NCI-H2107 (cell line): Measurements from ENCODE around the gene ATP2B2.

Experiments used
- DNase-seq: peaks from one replicate; lab custom pipeline; 2025; lab: John Stamatoyannopoulos, UW

Gene ATP2B2

GRCh38 chr3:10341901-10342398 lies 163.4 kb downstream of the ATP2B2 start:
- no peak for DNase-seq

DNA sequence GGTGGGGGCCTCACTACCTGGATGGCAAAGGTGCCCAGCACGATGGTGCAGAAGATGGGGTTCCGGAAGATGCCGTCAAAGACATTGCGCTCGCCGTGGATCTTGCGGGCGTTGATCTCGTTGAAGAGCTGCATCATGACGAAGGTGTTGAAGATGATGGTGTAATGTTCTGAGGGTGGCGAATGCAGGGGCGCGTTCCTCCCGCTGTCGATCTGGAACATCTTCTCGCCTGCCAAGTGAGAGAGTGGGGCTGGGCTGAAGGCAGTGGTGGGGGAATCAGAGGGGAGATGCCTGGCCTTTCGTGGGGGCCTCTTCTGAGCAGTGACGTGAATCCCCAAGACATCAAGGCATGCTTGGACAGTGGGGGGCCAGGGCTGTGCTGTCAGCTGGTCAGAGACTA lies 164.9 kb downstream of the ATP2B2 start:
- no peak for DNase-seq

DNA sequence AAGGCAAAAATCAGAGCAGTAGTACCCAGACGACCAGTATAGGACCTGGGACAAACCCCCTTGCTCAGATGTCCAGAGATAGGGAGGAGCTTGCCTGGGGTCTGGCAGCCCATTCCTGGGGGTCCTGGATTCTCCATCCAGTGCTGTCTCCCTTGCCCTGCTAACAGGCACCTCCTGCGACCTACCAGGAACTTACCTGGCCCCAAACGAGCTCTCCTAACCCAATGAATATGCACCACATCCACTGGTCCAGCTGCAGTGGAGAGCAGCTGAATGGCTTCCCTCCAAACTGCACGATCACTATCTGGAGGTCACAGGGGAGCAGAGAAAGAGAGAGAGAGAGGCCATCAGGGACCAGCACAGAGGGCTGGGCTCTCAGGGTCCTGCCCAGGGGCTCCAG lies 165.3 kb downstream of the ATP2B2 start:
- DNase-seq, result no peak

GRCh38 chr3:10339376-10339955 lies 165.9 kb downstream of the ATP2B2 start:
- no peak for DNase-seq

DNA sequence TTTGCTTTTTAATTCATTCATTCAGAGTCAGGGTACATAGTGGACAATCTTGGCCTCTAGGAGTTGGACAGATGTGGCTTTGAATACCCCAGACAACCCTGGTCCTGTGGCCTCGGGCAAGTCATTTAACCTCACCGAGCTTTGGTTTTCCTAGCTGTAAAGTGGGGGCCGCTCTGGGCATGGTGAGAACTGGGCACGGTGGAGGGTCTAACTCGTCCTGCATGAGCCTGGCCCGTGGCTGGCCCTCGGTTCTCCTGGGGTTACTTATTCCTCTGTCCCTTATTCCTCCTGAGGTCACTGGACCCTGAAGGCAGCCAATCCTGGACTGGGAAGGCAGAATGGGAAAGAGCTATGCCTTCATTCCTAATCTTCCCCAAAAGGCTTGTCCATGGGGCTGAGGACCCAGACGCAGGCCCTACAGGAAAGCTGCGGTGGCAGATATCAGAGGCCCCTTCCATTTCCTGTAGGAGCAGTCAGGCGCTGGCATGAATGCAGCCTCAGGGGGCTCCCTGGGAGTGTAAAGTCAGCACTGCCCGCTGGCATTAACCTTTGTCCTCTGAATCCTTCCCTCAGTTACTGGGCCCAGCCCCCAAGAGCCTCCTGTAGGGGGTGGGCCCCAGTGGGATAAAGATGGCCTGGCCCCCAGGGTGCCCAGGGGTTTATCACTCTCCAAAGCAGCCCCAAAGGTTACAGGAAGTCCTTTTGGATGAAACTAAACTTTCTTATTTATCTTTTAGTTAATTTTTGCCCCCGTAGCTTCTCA lies 166.6 kb downstream of the ATP2B2 start:
- no peak for DNase-seq

DNA sequence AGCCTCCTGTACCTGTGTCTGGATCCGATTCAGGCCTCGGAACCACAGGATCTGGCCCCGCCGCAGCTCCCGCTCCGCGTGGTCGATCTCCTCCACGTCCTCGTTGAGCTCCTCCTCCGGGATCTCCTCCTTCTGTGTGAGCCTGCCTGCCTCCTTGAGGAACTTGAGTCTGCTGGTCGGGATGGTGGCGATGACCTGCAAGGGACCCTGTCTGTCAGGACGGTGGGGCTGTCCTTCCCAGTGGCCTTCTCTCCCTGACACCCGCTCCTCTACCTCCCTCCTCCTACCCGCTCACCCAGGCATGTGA lies 167.3 kb downstream of the ATP2B2 start:
- DNase-seq, result no peak

DNA sequence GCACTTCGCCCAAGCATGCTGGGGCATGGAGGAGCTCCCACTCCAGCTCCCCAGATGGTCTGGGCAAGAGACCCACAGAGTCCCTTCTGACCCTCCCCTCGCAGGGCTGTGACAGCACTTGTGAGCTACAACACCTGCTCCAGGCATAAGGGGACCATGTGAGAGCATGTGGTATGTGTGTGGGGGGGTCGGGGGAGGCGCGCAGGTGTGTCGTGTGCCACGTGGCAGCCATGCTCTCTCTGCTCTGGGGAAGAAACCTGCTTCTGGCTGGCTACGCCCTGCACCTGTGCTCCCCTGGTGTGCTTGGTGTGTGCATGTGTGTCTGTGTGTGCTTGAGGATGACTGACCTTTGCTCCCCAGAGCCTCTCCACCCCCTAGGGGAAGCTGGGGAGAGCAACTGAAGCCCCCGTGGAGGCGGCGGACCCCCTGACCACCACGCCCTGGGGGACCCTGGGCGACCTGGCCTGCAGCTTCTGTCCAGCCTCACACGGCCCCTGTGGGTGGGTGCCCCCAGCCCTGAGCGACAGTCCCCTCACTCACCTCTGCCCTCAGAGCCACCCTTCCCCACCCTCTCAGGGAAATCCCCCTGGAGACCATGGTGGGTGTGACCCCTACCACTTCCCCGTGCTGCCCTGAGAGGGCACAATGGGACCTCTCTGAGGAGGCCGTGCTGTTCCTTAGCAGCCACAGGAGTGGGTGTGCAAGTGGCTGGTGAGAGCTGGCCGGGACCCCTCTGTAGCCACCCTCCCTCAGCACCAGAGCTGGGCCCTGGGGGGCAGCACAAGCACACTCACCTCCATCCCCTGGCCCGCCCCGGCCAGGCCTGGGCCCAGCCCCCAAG lies 167.8 kb downstream of the ATP2B2 start:
- no peak for DNase-seq

GRCh38 chr3:10336761-10337160 lies 168.6 kb downstream of the ATP2B2 start:
- no peak for DNase-seq

DNA sequence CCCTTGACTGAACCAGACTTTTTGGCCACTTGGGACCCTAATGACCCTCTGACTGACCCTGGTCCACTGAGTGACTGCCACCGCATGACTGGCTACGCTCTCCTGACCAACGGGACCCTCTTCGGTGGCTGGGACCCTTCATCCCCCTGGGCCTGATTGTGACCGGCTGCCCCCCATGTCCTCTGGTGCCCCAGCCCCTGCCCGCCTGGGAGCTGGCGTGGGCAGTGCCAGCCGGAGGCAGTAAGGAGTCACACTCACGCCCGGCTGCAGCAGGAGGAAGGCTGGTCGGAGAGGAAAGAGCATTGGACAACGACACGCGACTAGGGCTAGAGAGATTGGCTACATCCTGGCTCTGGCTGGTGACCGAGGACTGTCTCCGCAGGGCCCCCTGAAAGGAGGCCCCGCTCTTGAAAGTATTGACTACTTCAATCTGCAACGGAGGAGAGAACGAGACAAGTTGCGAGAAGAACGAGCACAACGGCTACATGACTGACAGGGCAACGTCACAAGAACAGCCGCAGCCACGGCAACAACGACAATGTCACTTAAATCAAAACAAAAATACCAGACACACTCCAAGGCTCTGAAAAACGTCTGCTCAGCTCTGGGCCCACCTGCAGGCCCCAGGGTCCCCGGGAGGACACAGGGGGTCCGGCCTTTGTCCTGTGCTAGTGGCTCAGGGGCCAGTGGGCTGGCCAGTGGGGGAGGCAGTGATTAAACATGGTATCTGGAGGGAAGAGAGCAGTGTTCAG lies 169.3 kb downstream of the ATP2B2 start:
- no peak for DNase-seq

DNA sequence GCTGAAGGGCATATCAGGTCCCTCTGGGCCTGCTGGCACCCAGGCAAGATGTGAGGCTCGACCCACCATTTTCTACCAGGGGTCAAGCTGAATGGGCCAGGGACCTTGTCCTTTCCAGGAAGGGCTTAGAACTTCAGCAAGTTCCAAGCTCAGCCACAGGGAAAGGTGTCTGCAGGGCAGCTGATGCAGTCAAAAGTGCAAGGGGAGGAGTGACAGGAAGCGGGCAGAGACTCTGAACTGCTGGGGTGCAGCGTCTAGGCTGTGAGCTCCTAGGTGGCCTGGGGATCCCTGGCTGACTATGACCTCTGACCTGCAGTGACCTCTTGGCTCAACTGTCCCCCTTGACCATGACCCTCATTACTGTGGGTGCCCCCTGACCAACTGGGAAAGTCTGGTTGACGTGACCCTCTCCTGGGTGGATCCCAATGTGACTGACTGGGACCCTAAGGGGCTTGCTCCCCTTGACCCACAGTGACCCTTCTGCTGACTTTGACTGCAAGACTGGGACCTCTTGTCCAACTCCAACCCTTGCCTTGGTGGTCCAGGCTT lies 170.1 kb downstream of the ATP2B2 start:
- no peak for DNase-seq

- DNase-seq, result no peak
Observed at GRCh38 chr3:10334459-10334858, 170.9 kb downstream of the ATP2B2 start.

DNA sequence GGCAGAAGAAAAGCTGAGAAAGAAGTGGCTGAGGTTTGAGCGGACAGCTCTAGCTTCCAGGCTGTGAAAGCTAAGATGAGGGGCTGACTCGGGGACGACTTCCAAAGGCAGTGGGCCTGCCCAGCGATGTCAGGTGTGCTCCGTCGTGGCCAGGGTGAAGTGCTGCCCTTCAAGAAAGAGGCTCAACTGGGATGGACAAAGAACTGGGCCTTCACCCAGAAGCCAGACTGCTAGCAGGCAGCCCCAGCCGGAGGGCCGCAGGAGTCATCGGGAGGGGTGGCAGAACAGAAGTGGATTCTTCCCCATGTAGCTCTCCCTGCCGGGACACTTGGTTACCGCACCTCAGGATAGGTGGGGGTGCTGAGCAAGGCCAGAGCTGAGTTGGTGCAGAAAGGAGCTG lies 171.3 kb downstream of the ATP2B2 start:
- no peak for DNase-seq

- no peak for DNase-seq
Observed at GRCh38 chr3:10333349-10333650, 172.1 kb downstream of the ATP2B2 start.

GRCh38 chr3:10332481-10333348 lies 172.7 kb downstream of the ATP2B2 start:
- DNase-seq, result no peak

DNA sequence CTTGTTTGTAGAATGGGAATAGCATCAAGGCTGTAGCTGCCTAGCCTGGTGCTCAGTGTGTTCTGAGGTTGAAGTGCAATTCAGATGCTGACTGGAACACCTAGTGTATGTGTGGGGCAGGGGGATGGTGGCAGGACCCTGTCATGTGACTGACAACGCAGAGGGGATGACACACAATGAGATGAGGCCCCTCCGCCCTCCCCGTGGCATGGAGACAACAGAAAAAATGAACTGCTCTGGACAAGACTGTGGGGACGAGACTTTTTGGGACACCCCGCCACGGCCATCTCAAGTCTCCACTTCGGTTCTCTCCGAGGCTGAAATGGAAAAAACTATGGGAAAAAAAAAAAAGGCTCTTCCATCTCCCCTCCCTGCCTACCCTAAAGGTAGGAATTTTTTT lies 174.1 kb downstream of the ATP2B2 start:
- no peak for DNase-seq

GRCh38 chr3:10330319-10330718 lies 175.1 kb downstream of the ATP2B2 start:
- no peak for DNase-seq

GRCh38 chr3:10329495-10330015 lies 175.8 kb downstream of the ATP2B2 start:
- no peak for DNase-seq

- no peak for DNase-seq
Observed at GRCh38 chr3:10328460-10329071, 176.8 kb downstream of the ATP2B2 start.

GRCh38 chr3:10327592-10327991 lies 177.8 kb downstream of the ATP2B2 start:
- DNase-seq, result no peak

GRCh38 chr3:10322352-10322710 lies 183.1 kb downstream of the ATP2B2 start:
- DNase-seq, result no peak
